NCI-H1105 (cell line): ENCODE results near the gene ZNF70.
A peak's percentile ranks its signal among the peaks of the same experiment; 100 is the strongest.

ENCODE experiments used
- DNase-seq: peaks from one replicate; lab custom pipeline; 2025; lab: John Stamatoyannopoulos, UW

Gene ZNF70

DNA sequence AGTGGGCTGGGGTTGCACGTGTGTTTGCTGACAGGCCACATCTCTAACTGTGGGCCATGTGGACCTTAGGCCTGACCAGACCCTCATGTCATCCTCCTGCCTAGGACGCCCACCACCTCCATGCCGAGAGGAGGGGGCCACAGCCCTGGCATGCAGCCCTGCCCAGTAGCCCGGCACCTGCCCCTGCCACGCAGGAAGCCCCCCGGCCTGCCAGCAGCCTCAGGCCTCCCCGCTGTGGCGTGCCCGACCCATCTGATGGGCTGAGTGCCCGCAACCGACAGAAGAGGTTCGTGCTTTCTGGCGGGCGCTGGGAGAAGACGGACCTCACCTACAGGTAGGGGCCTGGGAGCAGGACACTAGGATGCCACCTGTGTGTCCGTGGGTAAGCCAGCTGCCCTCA lies 28.2 kb upstream of the ZNF70 start:
- DNase-seq = no peak

DNA sequence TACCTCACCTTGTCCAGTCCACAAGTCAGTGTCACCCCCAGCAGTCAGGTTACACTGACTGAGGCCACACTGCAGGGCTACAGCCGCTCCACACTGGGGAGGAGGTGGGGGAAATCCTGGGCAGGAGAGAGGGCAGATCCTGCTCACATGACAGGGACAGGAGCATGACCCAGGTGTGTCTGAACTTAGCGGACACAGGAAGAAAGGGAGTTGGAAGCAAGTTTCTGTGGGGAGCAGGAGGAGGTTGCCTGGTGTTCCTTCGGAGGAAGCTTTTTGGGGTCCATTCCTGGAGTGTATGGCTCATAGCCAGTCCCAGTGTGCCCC lies 27.6 kb upstream of the ZNF70 start:
- no peak for DNase-seq

DNA sequence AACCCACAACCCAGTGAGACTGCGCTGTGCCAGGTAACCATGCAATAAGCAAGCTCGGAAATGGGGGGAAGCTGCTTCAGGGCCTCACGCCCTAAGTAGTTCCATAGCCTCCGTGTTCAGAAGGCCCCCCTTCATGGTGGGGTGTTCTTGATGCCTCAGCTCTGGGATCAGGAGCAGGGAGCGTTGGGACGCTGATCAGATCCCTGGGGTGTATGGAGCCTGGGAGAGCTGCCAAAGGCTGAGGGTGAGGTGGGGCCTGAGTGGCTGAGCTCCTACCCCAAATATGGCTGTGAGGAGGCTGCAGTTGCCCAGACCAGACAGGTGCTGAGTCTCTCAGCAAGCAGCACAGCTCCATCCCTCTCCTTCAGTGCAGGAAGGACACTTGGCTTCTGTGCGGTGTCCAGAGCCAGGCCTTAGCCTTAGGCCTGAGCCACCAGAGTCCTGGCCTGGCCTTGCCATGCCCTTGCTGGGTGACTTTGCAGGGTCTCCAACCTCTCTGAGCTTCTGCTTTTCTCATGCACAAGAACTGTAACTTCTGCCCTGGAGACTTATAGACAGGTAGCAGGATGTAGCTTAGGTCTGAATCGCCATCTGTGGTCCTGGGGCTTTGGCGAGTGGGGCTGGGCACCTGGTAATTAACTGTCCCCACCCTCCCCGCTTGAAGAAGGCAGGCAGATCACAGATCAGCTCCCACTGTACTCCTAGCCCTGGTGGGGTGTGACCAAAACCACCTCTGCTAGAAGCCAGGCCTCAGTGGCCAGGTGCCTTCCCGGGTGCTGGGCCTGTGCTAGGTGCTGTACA lies 27.1 kb upstream of the ZNF70 start:
- DNase-seq = no peak

DNA sequence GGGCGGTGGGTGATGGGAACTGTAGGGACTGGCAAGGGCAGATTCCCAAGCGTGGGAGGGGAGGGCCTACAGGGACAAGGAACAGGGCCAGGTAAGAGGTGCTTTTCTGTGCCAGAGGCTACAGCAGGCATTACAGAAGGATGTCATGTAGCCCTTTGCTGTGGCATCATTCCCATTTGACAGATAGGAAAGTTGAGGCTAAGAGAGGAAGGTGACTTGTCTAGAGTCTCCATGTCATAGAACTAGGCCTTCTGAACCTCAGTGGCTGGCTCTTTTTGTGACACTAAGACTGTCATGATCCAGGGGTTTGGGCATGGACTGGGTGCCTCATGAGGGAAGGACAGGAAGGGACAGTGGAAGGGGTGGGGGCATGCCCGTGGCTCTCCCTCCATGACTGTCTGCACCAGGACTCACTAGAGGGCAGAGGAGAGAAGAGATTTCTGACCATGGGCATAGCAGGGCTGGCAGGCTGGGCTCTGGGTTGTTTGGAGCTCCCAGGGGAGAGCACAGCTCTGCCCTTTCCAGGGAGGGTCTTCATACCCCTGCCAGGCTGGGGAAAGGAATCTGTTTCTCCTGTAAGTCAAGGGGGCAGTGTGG lies 25.0 kb upstream of the ZNF70 start:
- no peak for DNase-seq

DNA sequence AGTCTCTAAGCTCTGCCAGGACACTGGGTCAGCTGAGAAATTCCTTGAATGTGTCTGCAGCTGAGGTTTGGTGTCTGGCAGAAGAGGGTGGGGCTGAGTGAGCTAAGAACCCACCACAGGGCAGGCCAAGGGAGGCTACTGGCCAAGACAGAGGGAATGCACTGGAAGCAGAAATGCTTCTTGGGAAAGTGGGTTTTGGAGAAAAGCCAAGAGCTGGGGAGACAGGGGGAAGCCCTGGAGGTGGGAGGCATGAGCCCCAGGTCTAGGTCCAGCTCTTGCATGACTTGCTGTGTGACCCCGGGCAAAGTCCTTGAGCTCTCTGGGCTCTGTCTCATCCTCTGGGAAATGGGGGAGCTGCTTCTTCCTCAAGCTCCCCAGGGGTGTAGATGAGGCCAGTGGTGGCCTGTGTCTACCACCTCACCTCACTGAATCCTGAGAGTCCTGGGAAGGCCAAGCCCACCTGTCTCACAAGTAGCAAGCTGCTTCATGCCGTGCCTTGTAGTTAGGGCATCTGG lies 24.1 kb upstream of the ZNF70 start:
- no peak for DNase-seq

DNA sequence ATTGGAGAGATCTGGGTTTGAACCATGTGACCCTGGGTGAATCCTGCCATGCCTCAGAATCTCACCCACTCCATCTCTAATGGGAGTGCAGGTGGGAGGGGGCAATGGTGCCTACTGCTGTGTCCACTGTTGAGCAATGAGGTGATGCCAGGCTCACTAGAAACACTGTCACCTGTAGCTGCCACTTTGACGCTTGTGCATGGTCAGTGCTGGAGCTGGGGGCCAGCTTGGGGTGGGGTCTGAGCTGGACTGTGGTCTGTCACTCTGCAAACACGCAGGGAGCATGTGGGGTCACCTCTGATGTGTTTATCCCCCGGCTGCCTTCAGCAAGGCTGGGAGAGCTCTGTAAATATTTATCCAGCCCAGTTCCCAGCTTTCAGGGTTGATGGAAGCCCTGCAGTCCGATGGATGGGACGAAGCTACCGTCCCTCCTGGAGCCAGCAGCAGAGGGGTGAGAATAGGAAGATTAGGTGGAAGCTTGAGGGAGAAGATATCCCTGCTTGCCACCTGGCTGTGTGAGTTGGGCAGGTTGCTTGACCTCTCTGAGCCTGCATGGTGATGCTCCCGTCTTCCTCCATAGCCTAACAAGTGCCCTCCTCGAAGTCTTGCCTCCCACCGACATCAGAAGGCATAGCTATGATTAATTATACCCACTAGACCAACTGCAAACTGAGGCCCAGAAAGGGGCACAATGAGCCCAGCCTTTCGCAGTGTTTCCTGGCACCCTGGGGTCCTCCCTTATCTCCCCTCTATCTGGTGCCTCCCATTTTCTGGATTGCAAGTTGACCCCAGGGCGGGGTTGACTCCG lies 23.4 kb upstream of the ZNF70 start:
- DNase-seq = no peak

DNA sequence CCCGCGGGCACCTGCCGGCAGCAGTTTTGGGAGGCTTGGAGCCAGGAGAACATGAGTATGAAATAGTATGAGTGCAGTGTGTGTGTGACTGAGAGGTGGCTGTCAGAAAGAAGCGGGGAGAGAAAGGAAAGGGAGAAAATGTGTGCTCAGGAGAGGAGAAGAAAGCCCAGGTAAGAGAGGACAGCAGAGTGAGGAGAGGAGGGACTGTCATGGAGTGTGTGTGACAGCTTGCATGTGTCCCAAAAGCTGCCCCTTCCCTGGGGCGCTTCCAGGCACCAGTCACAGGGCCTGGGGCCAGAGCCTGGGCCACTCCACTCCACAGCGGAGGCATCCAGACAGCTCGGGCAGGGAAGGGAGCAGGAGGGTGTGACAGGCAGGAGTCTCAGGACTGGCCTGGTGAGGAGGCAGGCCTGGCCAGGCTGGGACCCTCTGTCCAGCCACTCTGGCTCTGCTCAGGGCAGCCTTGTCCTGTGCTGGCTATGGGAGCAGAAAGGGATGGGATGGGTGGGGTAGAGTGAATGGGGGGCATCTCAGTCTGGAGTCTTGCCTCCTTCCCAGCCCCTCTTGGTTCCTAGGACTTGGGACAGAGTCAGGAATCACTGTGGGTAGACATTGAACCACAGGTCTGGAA lies 22.7 kb upstream of the ZNF70 start:
- DNase-seq = no peak

DNA sequence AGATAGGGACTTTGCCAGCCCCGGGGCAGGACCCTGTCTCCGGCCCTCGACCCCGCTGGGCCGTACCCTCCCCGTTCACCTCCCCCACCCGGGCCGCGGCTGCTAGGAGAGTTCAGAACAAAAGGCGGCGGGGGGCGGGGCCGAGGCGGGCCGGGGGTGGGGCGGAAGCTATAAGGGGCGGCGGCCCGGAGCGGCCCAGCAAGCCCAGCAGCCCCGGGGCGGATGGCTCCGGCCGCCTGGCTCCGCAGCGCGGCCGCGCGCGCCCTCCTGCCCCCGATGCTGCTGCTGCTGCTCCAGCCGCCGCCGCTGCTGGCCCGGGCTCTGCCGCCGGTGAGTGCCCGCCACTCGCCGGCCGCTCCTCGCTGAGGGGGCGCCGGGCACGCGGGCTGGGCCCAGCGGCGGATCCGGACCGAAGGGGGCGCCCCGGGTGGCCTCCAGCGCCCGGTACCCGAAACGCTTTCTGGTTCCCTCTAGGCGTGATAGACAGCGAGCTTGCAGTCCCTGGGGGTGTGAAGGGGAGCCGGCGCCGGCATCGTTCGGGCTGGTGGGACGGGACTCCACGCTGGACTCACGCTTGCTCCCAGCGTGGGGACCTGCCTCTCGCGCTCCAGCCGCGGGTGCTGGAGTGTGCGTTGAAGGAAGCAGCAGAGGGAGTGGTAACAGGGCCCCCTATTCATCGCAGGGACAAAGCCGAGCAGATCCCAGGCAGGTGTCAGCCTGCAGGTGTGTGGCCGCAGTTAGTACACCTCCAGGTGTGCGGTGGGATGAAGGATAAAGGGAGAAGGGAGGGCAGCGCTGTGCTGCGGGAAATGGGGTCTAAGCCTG lies 21.9 kb upstream of the ZNF70 start, which contains the start of gene MMP11:
Gene MMP11, plus strand, starts transcription at position 201 of the 825 bp plus-strand sequence. Its CDS starts 22 bp downstream, at position 223.
- DNase-seq = peak; percentile 47

DNA sequence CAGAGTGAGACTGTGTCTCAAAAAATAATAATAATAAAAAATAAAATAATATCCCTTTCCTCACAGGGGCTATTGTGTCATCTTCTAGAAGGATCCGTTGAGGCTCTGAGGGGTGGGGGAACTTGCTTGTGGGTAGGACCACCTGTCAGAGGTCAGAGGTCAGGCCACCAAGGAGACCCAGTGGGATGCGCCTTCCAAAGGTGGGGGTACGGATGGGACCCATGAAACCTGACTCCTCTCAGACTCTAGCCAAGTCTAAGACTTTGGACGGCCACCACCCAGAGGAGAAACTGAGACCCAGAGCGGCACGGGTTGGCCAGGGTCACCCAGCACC lies 21.4 kb upstream of the ZNF70 start:
- DNase-seq = no peak

DNA sequence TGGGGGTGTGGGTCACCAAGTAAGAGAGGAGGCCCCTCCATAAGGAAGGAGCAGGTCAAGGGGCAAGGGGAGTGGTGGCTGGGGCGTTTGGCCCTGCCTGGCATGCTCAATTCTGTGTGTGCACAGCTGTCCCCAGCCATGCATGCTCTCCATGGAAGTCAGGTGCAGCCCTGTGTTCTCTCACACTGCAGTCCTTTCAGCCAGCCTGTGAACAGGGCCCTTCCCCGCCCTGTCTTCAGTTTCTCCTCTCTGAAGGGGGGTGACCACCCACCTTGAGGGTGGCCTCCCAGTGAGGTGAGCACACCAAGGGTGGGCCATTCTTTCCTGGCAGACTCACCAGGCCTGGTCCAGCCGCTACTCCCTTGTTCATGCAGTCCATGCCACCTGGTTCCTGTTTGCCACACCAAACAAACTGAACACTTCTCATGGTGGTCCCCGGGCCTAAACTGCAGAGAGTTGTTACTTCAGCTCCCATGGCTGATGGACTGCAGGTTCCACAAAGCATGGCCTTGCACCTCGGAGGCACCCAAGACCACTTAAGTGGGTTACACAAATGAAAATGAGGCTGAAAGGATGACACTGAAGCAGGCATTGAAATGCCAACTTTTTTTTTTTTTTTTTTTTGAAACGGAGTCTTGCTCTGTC lies 18.5 kb upstream of the ZNF70 start:
- DNase-seq = no peak

DNA sequence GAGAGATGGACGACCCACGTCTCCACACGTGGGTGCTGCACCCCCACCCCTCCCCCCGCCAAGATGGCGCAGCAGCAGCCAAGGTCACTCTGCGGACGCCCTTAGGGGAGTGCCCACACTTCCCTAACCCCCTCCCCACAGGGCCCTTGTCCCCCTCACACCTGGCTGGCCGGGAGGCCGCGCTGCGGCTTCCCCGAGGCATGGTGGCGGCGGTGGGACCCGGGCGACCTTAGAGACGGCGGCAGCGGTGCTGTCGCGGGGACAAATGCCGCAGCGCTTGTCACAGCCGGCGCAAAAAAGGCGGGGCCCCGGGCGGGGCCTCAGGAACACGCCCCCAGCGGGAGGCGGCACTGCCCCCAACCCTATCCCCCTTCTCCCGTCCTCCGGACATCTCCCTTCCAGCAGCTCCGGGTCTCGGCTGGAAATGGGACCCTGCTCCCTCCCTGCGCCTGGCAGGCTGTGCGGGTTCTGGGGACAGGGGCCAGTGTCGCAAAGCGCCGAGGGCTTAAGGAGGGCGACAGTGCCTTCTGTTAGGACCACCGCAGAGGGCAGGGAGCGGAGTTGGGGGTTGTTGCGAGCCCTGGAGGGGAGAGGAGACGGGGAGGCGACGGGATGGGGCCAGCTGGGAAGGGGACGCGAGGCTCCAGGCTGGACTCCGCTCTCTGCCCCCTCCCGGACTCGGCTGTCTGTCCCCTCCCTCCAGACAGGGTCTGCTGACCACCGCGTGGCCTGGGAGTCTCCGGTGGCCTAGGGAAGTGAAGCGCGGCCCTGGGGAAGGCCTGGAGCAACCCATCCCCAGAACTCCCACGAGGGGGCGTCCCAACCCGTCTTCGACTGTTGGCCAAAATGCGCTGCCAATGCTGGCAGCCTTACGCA lies 17.0 kb upstream of the ZNF70 start, which contains the start of gene CHCHD10:
Gene CHCHD10, minus strand, starts transcription at position 300 of the 876 bp plus-strand sequence. Its CDS starts 98 bp downstream, at position 202.
- peak; percentile 64 for DNase-seq

DNA sequence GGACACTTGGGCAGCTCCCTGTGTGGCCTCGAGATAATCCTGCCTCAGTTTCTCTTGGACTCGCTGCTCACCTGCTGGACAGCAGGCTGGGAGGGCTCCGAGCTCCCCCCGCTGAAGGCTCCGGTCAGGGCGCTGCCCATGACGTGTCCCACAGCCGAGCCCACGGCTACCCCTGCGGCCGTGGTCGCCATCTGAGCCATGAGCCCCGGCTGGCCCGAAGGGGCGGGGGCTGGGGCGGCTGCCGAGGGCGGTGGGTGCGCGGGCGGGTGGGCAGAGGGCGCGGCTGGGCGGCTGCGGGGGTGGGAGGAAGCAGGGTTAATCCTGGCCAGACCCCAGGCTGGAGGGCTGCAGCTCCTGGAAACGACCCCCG lies 16.4 kb upstream of the ZNF70 start:
- no peak for DNase-seq

DNA sequence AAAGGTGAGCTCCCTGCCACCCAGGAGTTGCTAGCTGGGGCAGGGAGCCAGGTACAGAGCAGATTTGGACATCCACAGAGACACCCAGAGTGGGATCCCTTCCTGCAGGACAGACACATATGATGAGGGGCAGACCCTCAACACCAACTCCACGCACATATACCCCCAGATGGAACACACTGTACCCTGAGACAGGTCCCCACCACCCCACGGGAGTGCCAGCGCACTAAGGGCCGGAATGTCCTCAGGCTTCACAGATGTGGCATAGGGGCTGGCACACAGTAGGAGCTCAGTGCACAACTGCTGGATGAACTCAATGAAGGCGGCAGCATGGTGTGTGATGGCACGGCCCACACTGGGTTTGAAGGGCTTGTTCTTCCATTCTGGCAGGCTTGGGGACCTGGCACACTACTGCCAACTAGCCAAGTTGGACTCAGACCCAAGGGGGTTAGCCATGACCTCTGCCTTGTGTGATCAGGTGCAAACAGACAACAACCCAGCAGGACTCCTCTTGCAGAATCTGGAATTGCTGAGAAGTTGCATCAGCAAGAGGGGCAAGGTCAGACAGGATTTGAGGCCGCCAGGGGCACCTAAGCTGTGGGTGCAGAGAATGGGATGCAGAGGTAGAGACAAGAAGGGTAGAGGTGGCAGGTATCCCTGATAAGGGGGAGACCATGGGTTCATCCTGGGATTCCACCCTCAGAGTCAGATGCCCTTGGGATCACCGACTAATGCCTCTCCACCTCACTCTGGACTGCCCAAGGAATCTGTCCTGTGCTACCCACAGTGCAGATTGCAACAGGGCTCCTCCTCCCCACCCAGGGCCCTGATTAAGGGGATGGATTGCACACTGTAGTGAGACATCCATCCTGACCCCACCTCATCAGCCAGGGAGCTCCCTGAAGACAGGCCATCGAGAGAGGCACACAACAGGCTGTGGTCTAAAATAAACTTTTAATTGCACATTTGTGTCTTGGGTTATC lies 14.3 kb upstream of the ZNF70 start:
- no peak for DNase-seq

DNA sequence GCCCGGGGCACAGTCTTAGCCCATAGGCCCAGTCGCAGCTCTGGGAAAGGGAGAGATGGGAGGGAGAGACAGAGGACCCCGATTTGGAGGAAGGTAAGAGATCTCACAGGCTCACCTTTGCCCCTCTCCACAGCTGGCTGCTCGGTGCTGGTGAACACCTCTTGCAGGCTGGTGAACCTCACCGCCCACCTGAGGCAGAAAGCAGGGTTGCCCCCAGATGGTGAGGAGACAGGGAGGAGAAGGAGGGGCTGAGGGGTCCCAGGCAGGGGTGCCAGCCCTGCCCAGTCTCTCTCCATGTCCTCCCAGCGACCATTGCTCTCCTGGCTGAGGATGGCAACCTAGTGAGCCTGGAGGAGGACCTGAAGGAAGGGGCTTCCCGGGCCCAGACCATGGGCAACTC lies 13.0 kb upstream of the ZNF70 start:
- no peak for DNase-seq

DNA sequence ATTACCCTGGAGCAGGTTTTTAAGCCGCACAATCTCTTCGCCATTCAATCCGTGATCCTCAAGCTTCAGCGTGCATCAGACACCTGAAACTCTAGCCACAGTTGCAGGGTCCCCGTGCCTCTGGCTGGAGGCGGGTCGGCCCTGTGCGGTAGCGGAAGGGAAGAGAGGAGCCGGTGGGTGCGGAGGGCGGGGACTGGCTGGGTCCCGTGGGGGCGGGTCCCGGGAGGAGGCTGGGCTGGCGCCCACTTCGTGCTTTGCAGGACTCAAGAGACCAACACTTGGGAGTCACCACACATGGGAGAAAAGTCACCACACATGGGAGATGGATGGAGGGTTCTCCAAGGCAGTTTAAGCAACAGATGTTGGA lies 12.7 kb upstream of the ZNF70 start:
- DNase-seq = no peak

DNA sequence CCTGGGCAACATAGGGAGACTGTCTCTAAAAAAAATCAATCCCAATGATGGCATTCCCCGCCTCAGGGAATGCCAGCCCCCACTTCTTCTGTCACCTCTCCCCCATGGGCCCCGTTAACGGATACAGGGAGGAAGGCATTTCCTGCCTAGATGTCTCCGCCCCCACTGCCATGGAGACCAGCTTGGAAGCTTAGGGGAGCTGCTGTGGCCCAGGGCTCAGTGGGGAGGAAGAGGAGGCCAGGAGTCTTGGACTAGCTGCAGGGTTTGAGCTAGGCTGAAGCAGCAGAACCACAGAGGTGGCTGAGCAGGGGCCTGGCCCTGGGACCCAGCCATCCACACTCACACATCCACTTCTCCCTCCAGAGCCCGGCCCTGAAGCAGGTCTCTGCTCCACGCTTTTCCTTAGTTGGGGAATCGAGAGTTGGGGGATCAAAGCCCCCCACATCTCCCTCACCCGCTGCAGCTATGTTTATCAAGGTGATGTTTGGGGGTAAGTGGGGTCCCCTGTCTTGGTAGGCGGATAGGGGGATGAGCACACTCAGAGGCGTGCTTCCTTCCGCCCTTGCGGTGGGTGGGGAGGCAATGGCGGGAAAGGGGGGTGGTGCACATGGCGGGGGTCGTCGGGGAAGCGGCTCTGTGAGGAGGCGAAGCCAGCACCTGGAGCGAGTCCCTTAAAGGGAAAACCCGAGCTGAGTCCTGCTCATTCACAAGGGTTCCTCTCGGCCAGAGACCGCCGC lies 12.1 kb upstream of the ZNF70 start, which contains the start of gene C22orf15:
Gene C22orf15, plus strand, starts transcription at position 149 of the 737 bp plus-strand sequence. Its CDS starts 317 bp downstream, at position 466.
- no peak for DNase-seq

DNA sequence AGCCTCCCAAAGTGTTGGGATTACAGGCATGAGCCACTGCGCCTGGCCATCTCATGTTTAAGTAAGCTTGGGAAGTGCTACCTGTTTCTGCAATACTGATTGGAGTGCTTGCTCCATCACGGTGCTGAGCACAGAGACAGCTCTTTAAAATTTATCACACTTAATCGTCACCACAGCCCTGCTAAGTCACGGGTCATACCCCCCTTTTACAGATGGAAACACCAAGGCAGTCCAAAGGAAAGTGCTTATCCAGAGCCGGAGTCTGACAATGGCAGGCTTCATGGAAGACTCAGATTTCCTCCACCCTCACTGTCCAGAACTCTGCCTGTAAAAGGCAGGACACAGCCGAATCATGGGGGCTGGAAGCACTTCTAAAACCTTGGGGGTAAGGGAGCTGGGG lies 9.1 kb upstream of the ZNF70 start:
- no peak for DNase-seq

DNA sequence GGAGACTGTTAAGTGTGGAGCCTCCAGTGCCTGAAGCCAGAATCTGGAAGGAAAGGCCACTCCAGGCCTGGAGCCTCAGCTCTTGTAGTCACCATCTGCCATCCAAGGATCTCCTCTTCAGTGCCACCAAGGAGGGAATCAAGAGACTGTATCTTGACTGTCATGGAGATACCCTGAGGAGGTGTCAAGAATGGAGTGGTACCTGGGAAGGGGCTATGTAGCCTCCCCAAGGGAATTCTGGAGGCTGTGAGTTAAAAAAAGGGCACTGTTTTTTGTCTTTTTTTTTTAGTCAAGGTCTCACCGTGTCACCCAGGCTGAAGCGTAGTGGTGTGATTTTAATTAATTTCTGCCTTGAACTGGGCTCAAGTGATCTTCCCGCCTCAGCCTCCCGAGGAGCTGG lies 8.7 kb upstream of the ZNF70 start:
- DNase-seq = no peak
